HCT116 (cell line): ENCODE results near the gene TPM2. TPM values are rescaled to one million over a fixed set of nuclear protein-coding genes. Genes with fewer than 3 reads are reported as not detected.

Source experiments
- ATAC-seq: fragments of 200-7000 bp; cut with Tn5 transposase; 2 replicates; pipeline ENCODE4 v1.9.1; 2020; ENCODE audit warnings: mild to moderate bottlenecking, moderate library complexity
- BruUV-seq: library from RNA; stranded (reverse); fragments of 400-500 nt; replicated peaks from 2 replicates; lab custom pipeline; 2021; lab: Mats Ljungman, UMichigan
- CTCF ChIA-PET: fragments of 300-600 bp; sonication (Branson Sonifier 250); formaldehyde crosslinking; loops from one replicate; lab custom pipeline; 2021; ENCODE audit warnings: antibody characterized with exemption; lab: Charles Lee
- POLR2A ChIA-PET: fragments of 300-600, 350-600 bp; sonication (Branson Sonifier 250); formaldehyde crosslinking; loops from one replicate; lab custom pipeline; 2021; ENCODE audit warnings: antibody characterized with exemption; lab: Charles Lee
- RAD21 ChIA-PET, 2 experiments: fragments of 300-600 bp; sonication (Branson Sonifier 250); formaldehyde crosslinking; loops; one replicate each; lab custom pipeline; 2023; ENCODE audit warnings: low total read pairs in 2 of 2; ENCODE audit not compliant: uncharacterized antibody in 2 of 2, unreplicated experiment in 2 of 2, low non-redundant PET in 1 of 2; lab: Charles Lee
- DNase-seq: peaks from one replicate; pipeline ENCODE4 v3.0.0-alpha.2; 2010; ENCODE audit warnings: low read depth, low spot score
- H2AFZ ChIP-seq: fragments of 200-600 bp; shearing (Covaris generic), sonication (generic); 2 replicates; pipeline ENCODE4 v1.6.1; 2017; ENCODE audit warnings: low read depth, mixed run types, mixed read lengths, antibody characterized with exemption, low read length; ENCODE audit not compliant: poor library complexity, severe bottlenecking
- H3K27ac ChIP-seq: 2 replicates; pipeline ENCODE4 v1.5.1; 2012; ENCODE audit warnings: low read depth, low read length
- H3K27me3 ChIP-seq: fragments of 200-600 bp; sonication (generic); 2 replicates; pipeline ENCODE4 v1.6.1; 2016; ENCODE audit warnings: mixed run types, low read length, mixed read lengths; ENCODE audit not compliant: insufficient read depth
- H3K36me3 ChIP-seq, 2 experiments: fragments of 200-500 bp in 1 of 2; fragments of 200-600 bp in 1 of 2; sonication (Bioruptor generic) in 1 of 2; sonication (generic) in 1 of 2; 2 replicates each; pipeline versions ENCODE4 v1.5.1 to v1.6.1; 2014 to 2016; ENCODE audit warnings: low read length in 2 of 2, inconsistent platforms in 1 of 2, mixed read lengths in 1 of 2, mixed run types in 1 of 2; ENCODE audit not compliant: insufficient read depth in 2 of 2, control insufficient read depth in 1 of 2
- H3K4me1 ChIP-seq, 2 experiments: fragments of 200-600 bp in 1 of 2; sonication (generic) in 1 of 2; 2 replicates each; pipeline versions ENCODE4 v1.5.1 to v1.6.1; 2012 to 2017; ENCODE audit warnings: low read length in 2 of 2, inconsistent platforms in 1 of 2, mild to moderate bottlenecking in 1 of 2, mixed read lengths in 1 of 2, mixed run types in 1 of 2, moderate library complexity in 1 of 2; ENCODE audit not compliant: insufficient read depth in 2 of 2, control insufficient read depth in 1 of 2
- H3K4me2 ChIP-seq: fragments of 200-600 bp; sonication (generic); 2 replicates; pipeline ENCODE4 v1.6.1; 2017; ENCODE audit warnings: mixed run types, low read length, mixed read lengths
- H3K4me3 ChIP-seq, 2 experiments: fragments of 200-600 bp in 1 of 2; sonication (generic) in 1 of 2; replicated peaks in 1 of 2; 2 replicates each; pipeline ENCODE4 v1.5.1; 2011 to 2016; ENCODE audit warnings: low read length in 2 of 2, control low read depth in 1 of 2, low read depth in 1 of 2, mild to moderate bottlenecking in 1 of 2, mixed read lengths in 1 of 2, mixed run types in 1 of 2
- H3K79me2 ChIP-seq: fragments of 200-600 bp; sonication (generic); 2 replicates; pipeline ENCODE4 v1.6.1; 2017; ENCODE audit warnings: mild to moderate bottlenecking, mixed run types, low read length, moderate library complexity, mixed read lengths; ENCODE audit not compliant: insufficient read depth
- H3K9ac ChIP-seq: fragments of 200-600 bp; sonication (generic); 2 replicates; pipeline ENCODE4 v1.6.1; 2016; ENCODE audit warnings: low read length, mixed read lengths
- H3K9me2 ChIP-seq: fragments of 200-600 bp; sonication (generic), shearing (Covaris generic); 2 replicates; pipeline ENCODE4 v1.6.1; 2017; ENCODE audit warnings: mixed run types, mild to moderate bottlenecking, moderate library complexity; ENCODE audit not compliant: insufficient read depth
- H3K9me3 ChIP-seq, 2 experiments: fragments of 200-500 bp in 1 of 2; fragments of 200-600 bp in 1 of 2; sonication (Bioruptor generic) in 1 of 2; sonication (generic) in 1 of 2; 2 replicates each; pipeline ENCODE4 v1.6.1; 2014 to 2017; ENCODE audit warnings: low read length in 2 of 2, mixed read lengths in 2 of 2, inconsistent platforms in 1 of 2, low read depth in 1 of 2, mild to moderate bottlenecking in 1 of 2, mixed run types in 1 of 2, moderate library complexity in 1 of 2; ENCODE audit not compliant: control insufficient read depth in 1 of 2, insufficient read depth in 1 of 2
- H4K20me1 ChIP-seq: fragments of 200-600 bp; sonication (generic), shearing (Covaris generic); 2 replicates; pipeline ENCODE4 v1.6.1; 2017; ENCODE audit warnings: mixed run types, mild to moderate bottlenecking, moderate library complexity; ENCODE audit not compliant: insufficient read depth
- CBX3 ChIP-seq: IDR thresholded peaks from 2 replicates; pipeline ENCODE4 v1.6.1; 2012; ENCODE audit warnings: low read depth
- CEBPB ChIP-seq: IDR thresholded peaks from 2 replicates; pipeline ENCODE4 v1.6.1; 2012; ENCODE audit warnings: low read depth
- CTCF ChIP-seq, 3 experiments: fragments of 200-600 bp in 1 of 3; sonication (generic) in 1 of 3; IDR thresholded peaks in 2 of 3; conservative IDR thresholded peaks in 1 of 3; 2 replicates each; pipeline ENCODE4 v1.5.1; 2012 to 2017; ENCODE audit warnings: low read depth in 2 of 3, low read length in 2 of 3, antibody characterized with exemption in 1 of 3, borderline replicate concordance in 1 of 3, control low read depth in 1 of 3, mild to moderate bottlenecking in 1 of 3, mixed read lengths in 1 of 3, mixed run types in 1 of 3, moderate library complexity in 1 of 3; ENCODE audit not compliant: insufficient read depth in 1 of 3
- EGR1 ChIP-seq: IDR thresholded peaks from 2 replicates; pipeline ENCODE4 v1.6.1; 2012; ENCODE audit warnings: low read depth
- ELF1 ChIP-seq: IDR thresholded peaks from 2 replicates; pipeline ENCODE4 v1.6.1; 2012; ENCODE audit warnings: low read depth, borderline replicate concordance
- EZH2 ChIP-seq: fragments of 200-600 bp; sonication (generic); IDR thresholded peaks from 2 replicates; pipeline ENCODE4 v1.6.1; 2017; ENCODE audit warnings: antibody characterized with exemption, mixed run types
- FOSL1 ChIP-seq: IDR thresholded peaks from 2 replicates; pipeline ENCODE4 v1.6.1; 2012; ENCODE audit warnings: low read depth
- JUND ChIP-seq: IDR thresholded peaks from 2 replicates; pipeline ENCODE4 v1.6.1; 2012
- MAX ChIP-seq: IDR thresholded peaks from 2 replicates; pipeline ENCODE4 v1.6.1; 2012
- POLR2A ChIP-seq: IDR thresholded peaks from 2 replicates; pipeline ENCODE4 v1.7.0; 2011; ENCODE audit warnings: borderline replicate concordance; ENCODE audit not compliant: insufficient read depth, insufficient read length; ENCODE audit errors: extremely low read depth
- RAD21 ChIP-seq: IDR thresholded peaks from 2 replicates; pipeline ENCODE4 v1.6.1; 2012; ENCODE audit warnings: low read depth, mild to moderate bottlenecking
- REST ChIP-seq: IDR thresholded peaks from 2 replicates; pipeline ENCODE4 v1.6.1; 2012; ENCODE audit warnings: low read depth
- SIN3A ChIP-seq: IDR thresholded peaks from 2 replicates; pipeline ENCODE4 v1.6.1; 2012; ENCODE audit warnings: low read depth
- SRF ChIP-seq: IDR thresholded peaks from 2 replicates; pipeline ENCODE4 v1.6.1; 2012; ENCODE audit warnings: low read depth
- YY1 ChIP-seq: IDR thresholded peaks from 2 replicates; pipeline ENCODE4 v1.6.1; 2011; ENCODE audit warnings: low read length, low read depth, moderate library complexity, mild to moderate bottlenecking; ENCODE audit not compliant: insufficient replicate concordance; ENCODE audit errors: extremely low read depth
- ZBTB33 ChIP-seq: IDR thresholded peaks from 2 replicates; pipeline ENCODE4 v1.6.1; 2011; ENCODE audit warnings: mild to moderate bottlenecking, low read length, moderate library complexity; ENCODE audit not compliant: insufficient replicate concordance; ENCODE audit errors: extremely low read depth
- ZFX ChIP-seq: fragments of 450-650 bp; IDR thresholded peaks from 2 replicates; pipeline ENCODE4 v1.6.1; 2017
- ZNF274 ChIP-seq: fragments of 200-500 bp; sonication (Bioruptor generic); IDR thresholded peaks from 2 replicates; pipeline ENCODE4 v1.6.1; 2014; ENCODE audit warnings: mild to moderate bottlenecking, low read depth, low read length, inconsistent platforms
- intact Hi-C: fragments of 100-400 bp; cut with micrococcal nuclease; formaldehyde crosslinking; loops from 2 replicates; pipeline ENCODE4 v1.10.0; 2022
- total RNA-seq: library from RNA; stranded (reverse); gene quantifications from one replicate; pipeline ENCODE4 v1.2.1, GENCODE V29; 2021; ENCODE audit not compliant: unreplicated experiment

Gene TPM2
- total RNA-seq, 1 experiment from 2014 or later = 278 TPM

GRCh38 chr9:35717132-35717870 lies 27.6 kb upstream of the TPM2 start:
- Histone ChIP-seq H2AFZ (no peak overlapping the region), H3K27me3 (no peaks in the 10 kb centered on the region), H3K4me3 (no peak overlapping the region), H3K27ac (no peak overlapping the region), H4K20me1 (no peaks in the 10 kb centered on the region), H3K36me3 (peaks cover 78 to 82% of the 10 kb centered on the region in 2 experiments), H3K9me3 (no peaks in the 10 kb centered on the region), H3K4me1 (no peaks in the 10 kb centered on the region), H3K9me2 (no peaks in the 10 kb centered on the region), H3K79me2 (no peaks in the 10 kb centered on the region), H3K4me2 (no peak overlapping the region), H3K9ac (no peak overlapping the region)
- DNase-seq (no peak), ATAC-seq (no peak)
- ChIA-PET CTCF (interaction anchor here (1.0 kb wide), 1 partner anchor 21 kb away, joined by 3 read pairs; no protein-coding TSS in a partner anchor), RAD21 (no interaction called here), POLR2A (interaction anchor here (0.5 kb wide), 1 partner anchor 27 kb away, joined by 4 read pairs; no protein-coding TSS in a partner anchor)
- intact Hi-C loops = no loop called here
- no TSS peak for BruUV-seq
- TF ChIP-seq EGR1 (no peak), ELF1 (no peak), CBX3 (no peak), SIN3A (no peak), ZFX (no peak), RAD21 (no peak), CEBPB (no peak), CTCF (IDR thresholded peaks at IDR 0.05 in 2 of 3, conservative IDR thresholded peaks at IDR 0.05 in 1 of 3; ENCODE audit: borderline replicate concordance in 1 of 3, insufficient read depth in 1 of 3, low read depth in 2 of 3, low read length in 2 of 3) (no peak), REST (no peak), JUND (no peak), ZBTB33 (no peak), EZH2 (no peak), POLR2A (no peak), FOSL1 (no peak), ZNF274 (no peak), MAX (no peak), YY1 (no peak), SRF (no peak)
